Amniotic epithelial cell (primary cell): Measurements from ENCODE around the gene CERS5.

Experiments
- DNase-seq: peaks from one replicate; pipeline ENCODE4 v3.0.0-alpha.2; 2010; ENCODE audit warnings: low read depth

Gene CERS5

GRCh38 chr12:50132505-50133135 lies 34.5 kb downstream of the CERS5 start:
- DNase-seq: peak; percentile 51

- no peak for DNase-seq
Measured at GRCh38 chr12:50129290-50129689, 37.9 kb downstream of the CERS5 start.

- no peak for DNase-seq
Measured at GRCh38 chr12:50127546-50127945, 39.6 kb downstream of the CERS5 start.

GRCh38 chr12:50123203-50123602 lies 44.0 kb downstream of the CERS5 start:
- DNase-seq: peak; percentile 13

- DNase-seq: no peak
Measured at GRCh38 chr12:50121641-50122040, 45.5 kb downstream of the CERS5 start.

GRCh38 chr12:50120953-50121352 lies 46.2 kb downstream of the CERS5 start:
- no peak for DNase-seq

GRCh38 chr12:50120521-50120920 lies 46.6 kb downstream of the CERS5 start:
- DNase-seq: no peak

- DNase-seq: no peak
Measured at GRCh38 chr12:50119387-50119786, 47.8 kb downstream of the CERS5 start.

GRCh38 chr12:50117057-50117622 lies 50.0 kb downstream of the CERS5 start:
- DNase-seq: no peak

GRCh38 chr12:50112456-50113218 lies 54.5 kb downstream of the CERS5 start:
- DNase-seq: no peak

- peak; percentile 99 for DNase-seq
Measured at GRCh38 chr12:50111693-50112455, 55.3 kb downstream of the CERS5 start, which contains the start of gene COX14. Gene COX14, plus strand, starts transcription at chr12:50112236. Its CDS starts 7,808 bp downstream, at chr12:50120044.

GRCh38 chr12:50111395-50111692 lies 55.8 kb downstream of the CERS5 start:
- no peak for DNase-seq

GRCh38 chr12:50110762-50111351 lies 56.3 kb downstream of the CERS5 start:
- DNase-seq: peak; percentile 23

GRCh38 chr12:50110127-50110761 lies 56.9 kb downstream of the CERS5 start:
- no peak for DNase-seq

GRCh38 chr12:50109319-50109718 lies 57.9 kb downstream of the CERS5 start:
- no peak for DNase-seq

- DNase-seq: no peak
Measured at GRCh38 chr12:50107416-50108268, 59.5 kb downstream of the CERS5 start.

- DNase-seq: no peak
Measured at GRCh38 chr12:50106907-50107306, 60.3 kb downstream of the CERS5 start.

GRCh38 chr12:50105913-50106450 lies 61.2 kb downstream of the CERS5 start:
- DNase-seq: no peak

GRCh38 chr12:50104417-50105366 lies 62.5 kb downstream of the CERS5 start:
- DNase-seq: no peak
